ENCODE data around the gene ZNF383.
A peak's percentile ranks its signal among the peaks of the same experiment; 100 is the strongest.
"Not testable (repeated sequence)": the region's sequence is repeated elsewhere in the genome, so short reads cannot be mapped to it uniquely, and the experiment has no call there.

ZNF383 gene

GRCh38 chr19:37217775-37218591 lies at the start of gene ZNF383:
TSS of gene ZNF383 (plus strand) at chr19:37218214. CDS start at chr19:37230454, 12,240 bp downstream.
- no peak for DNase-seq
- in situ Hi-C loops (cut with HindIII; ENCODE audit: low pct_ligation_motif_present, low pct_unique_long_range_greater_than_20kb, low sequenced_read_pairs): no loop called here

GRCh38 chr19:37172368-37173366 lies 45.3 kb upstream of the ZNF383 start, which contains the start of gene ZNF585A:
TSS of gene ZNF585A (minus strand) at chr19:37172695. CDS start at chr19:37169910, 2,785 bp downstream.
- DNase-seq: peak; percentile 69
- in situ Hi-C loops (cut with HindIII; ENCODE audit: low pct_ligation_motif_present, low pct_unique_long_range_greater_than_20kb, low sequenced_read_pairs): no loop called here

- in situ Hi-C loops (cut with HindIII; ENCODE audit: low pct_ligation_motif_present, low pct_unique_long_range_greater_than_20kb, low sequenced_read_pairs); DNase-seq: not testable (repeated sequence)
Measured at GRCh38 chr19:37186071-37186470, 31.9 kb upstream of the ZNF383 start.

GRCh38 chr19:37195248-37195647 lies 22.8 kb upstream of the ZNF383 start:
- DNase-seq; in situ Hi-C loops (cut with HindIII; ENCODE audit: low pct_ligation_motif_present, low pct_unique_long_range_greater_than_20kb, low sequenced_read_pairs): not testable (repeated sequence)

- in situ Hi-C loops (cut with HindIII; ENCODE audit: low pct_ligation_motif_present, low pct_unique_long_range_greater_than_20kb, low sequenced_read_pairs); DNase-seq: not testable (repeated sequence)
Measured at GRCh38 chr19:37197115-37197514, 20.9 kb upstream of the ZNF383 start.

- no peak for DNase-seq
- in situ Hi-C loops (cut with HindIII; ENCODE audit: low pct_ligation_motif_present, low pct_unique_long_range_greater_than_20kb, low sequenced_read_pairs): no loop called here
Measured at GRCh38 chr19:37197768-37198167, 20.2 kb upstream of the ZNF383 start.

- no peak for DNase-seq
- in situ Hi-C loops (cut with HindIII; ENCODE audit: low pct_ligation_motif_present, low pct_unique_long_range_greater_than_20kb, low sequenced_read_pairs): no loop called here
Measured at GRCh38 chr19:37217480-37217774, 587 bp upstream of the ZNF383 start.

GRCh38 chr19:37218592-37218935 lies 550 bp downstream of the ZNF383 start:
- no peak for DNase-seq
- in situ Hi-C loops (cut with HindIII; ENCODE audit: low pct_ligation_motif_present, low pct_unique_long_range_greater_than_20kb, low sequenced_read_pairs): no loop called here

GRCh38 chr19:37220383-37220782 lies 2.4 kb downstream of the ZNF383 start:
- no peak for DNase-seq
- in situ Hi-C loops (cut with HindIII; ENCODE audit: low pct_ligation_motif_present, low pct_unique_long_range_greater_than_20kb, low sequenced_read_pairs): no loop called here

GRCh38 chr19:37221136-37221535 lies 3.1 kb downstream of the ZNF383 start:
- no peak for DNase-seq
- in situ Hi-C loops (cut with HindIII; ENCODE audit: low pct_ligation_motif_present, low pct_unique_long_range_greater_than_20kb, low sequenced_read_pairs): no loop called here

- in situ Hi-C loops (cut with HindIII; ENCODE audit: low pct_ligation_motif_present, low pct_unique_long_range_greater_than_20kb, low sequenced_read_pairs): no loop called here
Measured at GRCh38 chr19:37226248-37226647, 8.2 kb downstream of the ZNF383 start.

GRCh38 chr19:37227996-37228395 lies 10.0 kb downstream of the ZNF383 start:
- DNase-seq: no peak
- in situ Hi-C loops (cut with HindIII; ENCODE audit: low pct_ligation_motif_present, low pct_unique_long_range_greater_than_20kb, low sequenced_read_pairs): no loop called here

More at GRCh38 chr19:37226248-37226647, 8.2 kb downstream of the ZNF383 start:
- DNase-seq: no peak

- DNase-seq: no peak
- in situ Hi-C loops (cut with HindIII; ENCODE audit: low pct_ligation_motif_present, low pct_unique_long_range_greater_than_20kb, low sequenced_read_pairs): no loop called here
Measured at GRCh38 chr19:37243206-37243632, 25.2 kb downstream of the ZNF383 start.

- DNase-seq: no peak
Measured at GRCh38 chr19:37251308-37252229, 33.6 kb downstream of the ZNF383 start.

GRCh38 chr19:37263028-37263427 lies 45.0 kb downstream of the ZNF383 start:
- in situ Hi-C loops (cut with HindIII; ENCODE audit: low pct_ligation_motif_present, low pct_unique_long_range_greater_than_20kb, low sequenced_read_pairs); DNase-seq: not testable (repeated sequence)

More at GRCh38 chr19:37251308-37252229, 33.6 kb downstream of the ZNF383 start:
- in situ Hi-C loops (cut with HindIII; ENCODE audit: low pct_ligation_motif_present, low pct_unique_long_range_greater_than_20kb, low sequenced_read_pairs): no loop called here

GRCh38 chr19:37267005-37267404 lies 49.0 kb downstream of the ZNF383 start:
- in situ Hi-C loops (cut with HindIII; ENCODE audit: low pct_ligation_motif_present, low pct_unique_long_range_greater_than_20kb, low sequenced_read_pairs); DNase-seq: not testable (repeated sequence)

- DNase-seq; in situ Hi-C loops (cut with HindIII; ENCODE audit: low pct_ligation_motif_present, low pct_unique_long_range_greater_than_20kb, low sequenced_read_pairs): not testable (repeated sequence)
Measured at GRCh38 chr19:37267755-37268154, 49.7 kb downstream of the ZNF383 start.

GRCh38 chr19:37280656-37281055 lies 62.6 kb downstream of the ZNF383 start:
- in situ Hi-C loops (cut with HindIII; ENCODE audit: low pct_ligation_motif_present, low pct_unique_long_range_greater_than_20kb, low sequenced_read_pairs); DNase-seq: not testable (repeated sequence)

Data from ACHN (cell line).